GM13977 (cell line): ENCODE results near the gene THSD8.

Experiments
- DNase-seq: peaks from one replicate; pipeline ENCODE4 v3.0.0; 2012; ENCODE audit warnings: low spot score
- in situ Hi-C: fragments of 300-500 bp; cut with MboI; formaldehyde crosslinking; loops from one replicate; pipeline ENCODE4 v1.12.0; 2022; ENCODE audit warnings: low sequenced_read_pairs, low pct_unique_long_range_greater_than_20kb, mixed read lengths, inconsistent platforms; ENCODE audit not compliant: unreplicated experiment
- TF ChIP-seq, protein P1 (sequence below): IDR thresholded peaks from 2 replicates; pipeline ENCODE4 v1.5.1; 2012; ENCODE audit warnings: mild to moderate bottlenecking, control low read depth; ENCODE audit not compliant: insufficient read depth; ENCODE audit errors: extremely low read depth, missing control alignments

THSD8 gene

DNA sequence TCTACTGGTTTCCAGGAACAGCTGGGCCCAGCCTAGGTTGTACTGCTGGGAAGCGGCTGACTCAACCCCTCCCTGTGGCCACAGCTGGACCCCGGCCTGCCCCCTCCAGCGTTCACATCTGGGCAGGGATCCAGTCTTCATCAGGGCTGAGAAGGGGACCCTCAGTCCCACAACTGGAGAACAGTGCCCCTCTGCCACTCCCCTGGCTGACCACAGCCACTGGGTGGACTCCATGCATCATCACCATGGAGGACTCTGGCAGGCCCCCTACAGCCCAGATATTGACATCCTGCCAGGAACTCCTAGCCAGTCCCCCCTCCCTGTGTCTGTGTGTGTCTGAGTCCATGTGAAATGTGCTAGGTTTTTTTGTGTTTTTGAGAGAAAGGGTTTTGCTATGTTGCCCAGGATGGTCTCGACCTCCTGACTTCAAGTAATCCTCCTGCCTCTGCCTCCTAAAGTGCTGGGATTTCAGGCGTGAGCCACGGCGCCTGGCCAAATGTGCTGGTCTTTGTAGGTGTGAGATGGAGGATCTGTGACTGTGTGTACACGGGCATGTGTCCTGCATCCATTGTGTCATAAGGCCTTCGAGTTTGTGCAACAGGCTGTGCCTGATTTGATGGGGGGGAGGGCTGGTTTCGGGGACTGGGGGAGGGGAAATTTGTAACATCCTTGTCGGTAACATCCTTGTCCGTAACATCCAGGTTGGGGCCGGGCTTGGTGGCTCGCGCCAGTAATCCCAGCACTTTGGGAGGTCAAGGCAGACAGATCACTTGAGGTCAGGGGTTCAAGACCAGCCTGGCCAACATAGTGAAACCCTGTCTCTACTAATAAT lies 22.5 kb upstream of the THSD8 start:
- in situ Hi-C loops, result no loop called here
- TF ChIP-seq, protein P1, sequence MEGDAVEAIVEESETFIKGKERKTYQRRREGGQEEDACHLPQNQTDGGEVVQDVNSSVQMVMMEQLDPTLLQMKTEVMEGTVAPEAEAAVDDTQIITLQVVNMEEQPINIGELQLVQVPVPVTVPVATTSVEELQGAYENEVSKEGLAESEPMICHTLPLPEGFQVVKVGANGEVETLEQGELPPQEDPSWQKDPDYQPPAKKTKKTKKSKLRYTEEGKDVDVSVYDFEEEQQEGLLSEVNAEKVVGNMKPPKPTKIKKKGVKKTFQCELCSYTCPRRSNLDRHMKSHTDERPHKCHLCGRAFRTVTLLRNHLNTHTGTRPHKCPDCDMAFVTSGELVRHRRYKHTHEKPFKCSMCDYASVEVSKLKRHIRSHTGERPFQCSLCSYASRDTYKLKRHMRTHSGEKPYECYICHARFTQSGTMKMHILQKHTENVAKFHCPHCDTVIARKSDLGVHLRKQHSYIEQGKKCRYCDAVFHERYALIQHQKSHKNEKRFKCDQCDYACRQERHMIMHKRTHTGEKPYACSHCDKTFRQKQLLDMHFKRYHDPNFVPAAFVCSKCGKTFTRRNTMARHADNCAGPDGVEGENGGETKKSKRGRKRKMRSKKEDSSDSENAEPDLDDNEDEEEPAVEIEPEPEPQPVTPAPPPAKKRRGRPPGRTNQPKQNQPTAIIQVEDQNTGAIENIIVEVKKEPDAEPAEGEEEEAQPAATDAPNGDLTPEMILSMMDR, result peak; percentile 5
- DNase-seq, result no peak

DNA sequence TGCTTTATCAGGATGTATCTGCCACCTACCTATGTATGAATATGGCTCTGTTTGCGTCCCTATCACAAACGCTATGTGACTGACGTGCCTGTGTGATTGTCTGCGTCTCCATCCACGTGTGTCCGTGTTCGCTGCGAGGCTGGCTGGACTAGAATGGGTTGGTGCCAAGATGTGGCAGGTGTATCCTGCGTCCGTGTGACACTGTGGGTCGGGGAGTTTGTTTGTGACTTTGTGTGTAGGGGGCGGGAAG lies 19.8 kb upstream of the THSD8 start:
- DNase-seq, result no peak
- TF ChIP-seq, protein P1, result no peak
- in situ Hi-C loops, result no loop called here

DNA sequence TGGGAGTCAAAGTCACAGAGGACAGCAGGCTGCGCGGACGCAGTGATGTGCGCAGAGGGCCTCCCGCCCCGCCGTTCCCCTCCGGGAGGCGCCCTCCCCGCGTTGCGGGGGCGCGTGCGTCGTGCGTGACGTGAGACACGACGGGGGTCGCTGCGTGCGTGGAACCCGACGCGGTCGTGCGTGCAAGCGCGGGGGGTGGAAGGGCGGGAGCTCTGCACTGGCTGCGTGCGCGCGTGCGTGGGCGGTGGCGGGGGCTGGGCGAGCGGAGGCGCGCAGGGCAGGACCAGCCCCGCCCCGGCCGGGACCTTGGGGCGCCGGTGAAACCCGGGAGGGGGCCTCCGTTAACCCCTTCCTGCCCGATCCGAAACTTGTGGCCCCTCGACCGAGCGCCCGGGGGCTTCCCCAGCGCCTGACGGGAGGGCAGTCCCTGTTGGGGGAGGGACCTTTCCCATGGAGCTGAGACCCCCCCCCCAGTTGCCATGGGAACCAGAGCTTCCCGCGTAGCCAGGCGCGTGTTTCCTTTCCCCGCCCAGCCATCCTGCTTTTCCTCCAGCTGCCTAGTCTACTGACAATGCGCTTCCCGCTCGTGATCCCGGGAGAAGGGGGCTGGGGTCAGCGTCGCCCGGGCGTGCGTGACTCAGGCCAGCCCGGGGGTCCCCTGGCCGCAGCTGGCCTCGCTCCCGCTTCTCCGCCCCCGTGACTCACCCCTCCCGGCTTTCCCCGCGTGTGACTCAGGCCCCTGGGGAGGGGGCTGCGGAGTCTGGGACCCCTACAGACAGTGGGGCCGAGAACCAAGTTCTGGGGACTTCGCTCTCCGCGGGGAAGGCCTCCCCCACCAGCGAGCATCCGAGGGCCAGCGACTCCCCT lies 19.2 kb upstream of the THSD8 start:
- DNase-seq, result peak; percentile 86
- TF ChIP-seq, protein P1, result peak; percentile 21
- in situ Hi-C loops, result no loop called here

DNA sequence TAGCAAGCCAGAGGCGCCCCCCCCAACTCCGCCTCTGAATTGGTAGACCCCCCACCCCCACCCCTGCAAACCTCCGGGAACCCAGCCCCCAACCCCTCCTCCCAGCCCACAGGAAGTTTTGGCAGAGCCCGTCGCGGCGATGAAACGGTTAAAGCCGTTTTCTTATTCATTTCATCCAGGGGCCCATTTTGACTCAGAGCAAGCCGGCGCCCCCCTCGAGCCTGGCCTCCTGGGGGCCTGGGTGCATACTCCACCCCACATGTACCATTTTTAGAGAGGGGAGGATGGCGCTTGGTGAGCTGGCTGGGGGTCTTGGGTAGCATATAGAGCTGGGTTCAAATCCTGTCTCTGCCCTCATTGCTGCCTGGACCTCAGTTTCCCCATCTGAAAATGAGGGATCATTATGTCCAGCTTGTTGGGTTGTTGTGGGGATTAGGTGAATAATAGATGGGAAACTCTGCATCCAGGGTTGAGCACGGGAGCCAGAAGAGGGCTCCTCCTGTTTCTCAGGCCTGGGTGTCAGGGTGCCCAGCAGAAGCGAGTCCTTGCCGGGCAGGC lies 18.5 kb upstream of the THSD8 start:
- in situ Hi-C loops, result no loop called here
- TF ChIP-seq, protein P1, result no peak
- peak; percentile 73 for DNase-seq

DNA sequence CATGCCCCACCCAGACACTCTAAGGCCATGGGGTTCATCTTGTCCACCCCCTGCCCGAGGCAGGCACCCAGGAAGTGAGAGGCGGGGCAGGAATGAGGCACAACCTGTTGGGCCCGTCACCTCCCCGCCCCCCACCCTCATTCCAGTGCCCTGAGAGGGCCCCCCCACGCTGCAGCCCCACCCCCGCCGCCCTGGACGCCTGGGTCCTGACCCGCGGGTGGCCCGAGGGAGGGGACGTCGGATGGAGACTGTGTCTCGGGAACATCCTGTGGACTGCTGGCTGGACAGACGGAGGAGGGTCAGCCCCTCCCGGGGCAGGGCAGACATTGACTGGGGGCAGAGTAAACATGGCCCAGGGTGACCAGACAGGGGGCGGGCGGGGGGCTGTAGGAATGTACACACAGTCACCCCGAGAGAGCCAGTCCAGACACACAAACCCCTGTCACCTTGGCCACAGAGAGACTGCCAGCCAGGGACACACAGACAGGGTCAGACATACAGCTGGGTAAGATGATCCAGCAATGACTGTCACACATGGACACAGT lies 17.9 kb upstream of the THSD8 start:
- TF ChIP-seq, protein P1, result no peak
- no peak for DNase-seq
- in situ Hi-C loops, result no loop called here

DNA sequence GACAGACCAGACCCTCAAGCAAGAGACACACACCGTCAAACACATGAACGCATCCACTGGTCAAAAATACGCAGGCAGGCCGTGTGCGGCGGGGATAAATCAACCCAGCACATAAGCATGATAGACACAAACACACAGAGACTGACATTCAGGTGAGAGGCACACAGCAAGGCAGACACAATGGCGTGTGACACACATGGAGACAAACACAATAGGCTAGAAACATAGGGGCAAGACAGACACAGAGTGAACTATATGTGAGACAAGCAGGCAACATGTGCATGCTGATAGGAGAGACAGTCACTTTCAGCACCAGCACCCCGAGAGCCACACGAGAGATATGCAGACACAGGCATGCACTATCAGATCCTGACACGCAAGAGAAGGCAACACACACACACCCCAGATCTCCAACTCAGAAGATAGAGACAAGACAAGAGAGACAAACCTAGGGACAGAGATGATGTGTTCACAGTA lies 17.4 kb upstream of the THSD8 start:
- in situ Hi-C loops, result no loop called here
- TF ChIP-seq, protein P1, result no peak
- DNase-seq, result no peak
